GM12872 (cell line): ENCODE data around the gene SMIM27.

ENCODE experiments used
- TF ChIP-seq, protein P1 (sequence below): IDR thresholded peaks from 3 replicates; pipeline ENCODE4 v1.5.1; 2011; ENCODE audit warnings: low read depth, mild to moderate bottlenecking, low read length, moderate library complexity; ENCODE audit not compliant: insufficient read depth

The SMIM27 gene

DNA sequence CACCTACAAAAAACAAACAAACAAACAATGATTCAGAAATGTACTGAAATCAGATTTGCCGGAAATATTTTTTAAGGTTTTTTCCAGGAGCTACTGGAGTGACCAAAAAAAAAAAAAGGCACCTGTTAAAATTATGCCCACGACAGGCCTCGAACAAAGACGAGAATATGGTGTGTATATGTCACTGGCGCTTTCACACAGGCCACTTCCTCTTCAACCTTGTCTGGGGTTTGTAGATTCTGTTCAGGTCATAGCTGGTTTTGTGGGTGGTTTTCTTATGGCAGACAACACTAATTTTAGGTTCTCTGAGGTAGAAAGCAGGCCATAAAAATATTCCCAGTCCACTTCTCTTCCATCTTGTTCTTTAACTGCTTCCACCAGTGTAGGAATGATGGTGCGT, 13.8 kb downstream of the SMIM27 start:
- TF ChIP-seq, protein P1, sequence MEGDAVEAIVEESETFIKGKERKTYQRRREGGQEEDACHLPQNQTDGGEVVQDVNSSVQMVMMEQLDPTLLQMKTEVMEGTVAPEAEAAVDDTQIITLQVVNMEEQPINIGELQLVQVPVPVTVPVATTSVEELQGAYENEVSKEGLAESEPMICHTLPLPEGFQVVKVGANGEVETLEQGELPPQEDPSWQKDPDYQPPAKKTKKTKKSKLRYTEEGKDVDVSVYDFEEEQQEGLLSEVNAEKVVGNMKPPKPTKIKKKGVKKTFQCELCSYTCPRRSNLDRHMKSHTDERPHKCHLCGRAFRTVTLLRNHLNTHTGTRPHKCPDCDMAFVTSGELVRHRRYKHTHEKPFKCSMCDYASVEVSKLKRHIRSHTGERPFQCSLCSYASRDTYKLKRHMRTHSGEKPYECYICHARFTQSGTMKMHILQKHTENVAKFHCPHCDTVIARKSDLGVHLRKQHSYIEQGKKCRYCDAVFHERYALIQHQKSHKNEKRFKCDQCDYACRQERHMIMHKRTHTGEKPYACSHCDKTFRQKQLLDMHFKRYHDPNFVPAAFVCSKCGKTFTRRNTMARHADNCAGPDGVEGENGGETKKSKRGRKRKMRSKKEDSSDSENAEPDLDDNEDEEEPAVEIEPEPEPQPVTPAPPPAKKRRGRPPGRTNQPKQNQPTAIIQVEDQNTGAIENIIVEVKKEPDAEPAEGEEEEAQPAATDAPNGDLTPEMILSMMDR, result no peak

DNA sequence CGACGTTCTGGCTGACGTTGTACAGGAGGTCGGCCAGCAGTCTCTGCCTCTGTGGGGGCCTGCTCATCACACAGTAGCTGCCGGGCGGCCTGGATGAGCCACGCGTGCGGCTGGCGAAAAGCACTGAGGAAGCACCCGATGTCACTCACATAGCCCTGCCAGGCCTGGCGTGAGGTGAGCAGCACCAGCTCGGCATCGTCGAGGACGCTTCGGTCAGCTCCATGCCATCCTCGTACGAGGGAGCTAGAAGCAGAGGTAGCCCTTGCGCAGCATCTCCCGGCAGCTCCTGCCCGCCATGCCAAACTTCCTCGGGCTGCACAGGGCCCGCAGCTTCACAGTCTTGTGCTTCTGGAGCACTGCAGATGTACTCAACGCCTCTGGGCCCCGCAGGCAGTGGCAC, 14.6 kb downstream of the SMIM27 start:
- TF ChIP-seq, protein P1, result no peak

- TF ChIP-seq, protein P1, result no peak
Measured at GRCh38 chr9:32570262-32570661, 18.1 kb downstream of the SMIM27 start.

DNA sequence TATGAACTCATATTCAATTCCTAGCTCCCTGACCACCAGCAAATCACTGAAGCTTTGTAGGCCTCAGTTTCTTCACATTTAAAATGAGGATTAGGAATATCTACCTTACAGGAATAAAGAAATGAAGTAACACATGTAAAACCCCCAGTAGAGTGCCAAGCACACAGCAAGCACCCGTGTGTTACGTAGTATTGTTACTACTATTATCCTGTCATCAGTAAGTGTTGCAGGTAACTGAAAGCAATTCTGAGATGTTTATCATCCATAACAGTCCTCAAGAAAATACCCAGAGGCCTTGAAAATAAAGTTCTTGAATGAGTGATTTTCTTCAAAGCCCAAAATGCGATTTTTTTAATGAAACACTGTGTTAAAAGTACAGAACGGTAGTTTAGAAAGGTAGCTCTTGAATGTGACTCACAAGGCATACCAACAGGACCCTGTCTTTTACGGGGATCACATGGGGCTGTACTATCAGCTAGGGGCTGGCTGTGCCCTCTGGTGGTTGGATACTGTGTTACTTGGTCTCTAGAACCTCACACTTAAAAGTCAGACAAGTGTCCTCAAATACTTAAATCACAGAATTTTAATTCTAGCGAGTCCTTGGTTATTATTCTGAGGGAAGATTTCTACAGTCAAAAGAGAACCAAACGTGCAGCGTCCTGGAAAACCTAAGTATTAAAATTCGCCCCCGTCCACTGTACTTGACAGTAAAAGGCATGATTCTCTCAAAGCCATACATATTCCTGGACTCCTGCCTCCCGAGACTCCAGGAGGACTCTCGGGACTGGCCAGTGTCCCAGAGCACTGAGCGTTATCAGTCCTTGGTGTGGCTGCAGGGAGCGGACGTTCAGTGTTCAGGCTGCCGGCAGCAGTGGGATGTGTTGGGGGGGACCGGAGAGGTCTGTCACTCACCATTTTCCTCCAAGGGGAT, 20.1 kb downstream of the SMIM27 start:
- TF ChIP-seq, protein P1, result peak; percentile 83

GRCh38 chr9:32572900-32573523, 20.9 kb downstream of the SMIM27 start, which contains the start of gene NDUFB6:
Gene NDUFB6, minus strand, starts transcription at chr9:32573159. Its CDS starts 99 bp downstream, at chr9:32573060.
- TF ChIP-seq, protein P1, result no peak

- TF ChIP-seq, protein P1, result no peak
Measured at GRCh38 chr9:32573821-32574220, 21.7 kb downstream of the SMIM27 start.

GRCh38 chr9:32574858-32575257, 22.7 kb downstream of the SMIM27 start:
- TF ChIP-seq, protein P1, result no peak
